ENCODE data around the gene ZNF48.

GRCh38 chr16:30398661-30399434 lies 3.6 kb downstream of the ZNF48 start:
- TF ChIP-seq POLR2A (IDR thresholded peaks at IDR 0.05) (no peak), CTCF (IDR thresholded peaks at IDR 0.05) (no peak), POLR2AphosphoS5 (IDR thresholded peaks at IDR 0.05) (no peak), EP300 (IDR thresholded peaks at IDR 0.05; ENCODE audit: low read depth) (no peak)

All from transverse colon (tissue), 4 donors.